GM12878 (cell line): Measurements from ENCODE around the gene SF1. TPM values are rescaled to one million over a fixed set of nuclear protein-coding genes. Genes with fewer than 3 reads are reported as not detected.

ENCODE experiments used
- ATAC-seq: fragments of 200-7000 bp; cut with Tn5 transposase; 3 replicates; pipeline ENCODE4 v1.9.1; 2020; ENCODE audit warnings: mild to moderate bottlenecking, moderate library complexity
- BruUV-seq: library from RNA; stranded (reverse); fragments of 400-500 nt; replicated peaks from 2 replicates; lab custom pipeline; 2021; lab: Mats Ljungman, UMichigan
- CTCF ChIA-PET: fragments of 300-600 bp; sonication (Branson Sonifier 250); formaldehyde crosslinking; extraction: SDS; loops from one replicate; lab custom pipeline; 2021; ENCODE audit warnings: inconsistent platforms; lab: Yijun Ruan, JAX
- POLR2A ChIA-PET: fragments of 350-600 bp; formaldehyde crosslinking; extraction: SDS; loops from one replicate; lab custom pipeline; 2021; ENCODE audit warnings: inconsistent platforms; lab: Charles Lee
- RAD21 ChIA-PET: fragments of 300-600 bp; sonication (Branson Sonifier 250); formaldehyde crosslinking; loops from one replicate; lab custom pipeline; 2023; ENCODE audit warnings: antibody characterized with exemption; ENCODE audit not compliant: unreplicated experiment; lab: Charles Lee
- SMC1A ChIA-PET: fragments of 300-600 bp; sonication (Branson Sonifier 250); formaldehyde crosslinking; loops from one replicate; lab custom pipeline; 2023; ENCODE audit not compliant: unreplicated experiment, uncharacterized antibody; lab: Charles Lee
- DNase-seq: peaks from one replicate; pipeline ENCODE4 v3.0.0-alpha.2; 2011; ENCODE audit warnings: low read depth, low spot score
- FAIRE-seq: peaks from 3 replicates; lab custom pipeline; 2011; peaks lifted over from hg19 to GRCh38; lab: Jason Lieb, UNC
- H2AFZ ChIP-seq: 2 replicates; pipeline ENCODE4 v1.6.0; 2011; ENCODE audit warnings: low read depth, low read length, control low read depth; ENCODE audit not compliant: control insufficient read depth
- H3K27ac ChIP-seq: 2 replicates; pipeline ENCODE4 v1.5.1; 2011; ENCODE audit warnings: control low read depth; ENCODE audit not compliant: control insufficient read depth, insufficient read depth
- H3K27me3 ChIP-seq, 2 experiments: replicated peaks in 1 of 2; 2 replicates each; pipeline versions ENCODE4 v1.6.0 to v1.6.1; 2011; ENCODE audit warnings: low read length in 1 of 2; ENCODE audit not compliant: control insufficient read depth in 2 of 2, insufficient read depth in 2 of 2
- H3K36me3 ChIP-seq, 2 experiments: 2 replicates each; pipeline ENCODE4 v1.5.1; 2011; ENCODE audit warnings: low read length in 1 of 2; ENCODE audit not compliant: control insufficient read depth in 2 of 2, insufficient read depth in 2 of 2
- H3K4me1 ChIP-seq: 2 replicates; pipeline ENCODE4 v1.6.1; 2011; ENCODE audit warnings: mild to moderate bottlenecking, low read length, moderate library complexity, mixed read lengths; ENCODE audit not compliant: control insufficient read depth, insufficient read depth
- H3K4me2 ChIP-seq: 2 replicates; pipeline ENCODE4 v1.6.0; 2011; ENCODE audit warnings: control low read depth; ENCODE audit not compliant: control insufficient read depth, insufficient read depth
- H3K4me3 ChIP-seq: fragments of 200-600 bp; sonication (generic); 2 replicates; pipeline ENCODE4 v1.5.1; 2016
- H3K79me2 ChIP-seq: 2 replicates; pipeline ENCODE4 v1.6.0; 2011; ENCODE audit warnings: low read length; ENCODE audit not compliant: control insufficient read depth, insufficient read depth
- H3K9ac ChIP-seq: 2 replicates; pipeline ENCODE4 v1.8.0; 2011; ENCODE audit warnings: low read length, control low read depth, mixed read lengths; ENCODE audit not compliant: control insufficient read depth, insufficient read depth
- H3K9me3 ChIP-seq: replicated peaks from 3 replicates; pipeline ENCODE4 v1.5.1; 2011; ENCODE audit warnings: mild to moderate bottlenecking, low read length; ENCODE audit not compliant: control insufficient read depth, insufficient read depth
- H4K20me1 ChIP-seq: 2 replicates; pipeline ENCODE4 v1.6.0; 2011; ENCODE audit not compliant: control insufficient read depth, insufficient read depth
- CTCF ChIP-seq, 3 experiments: IDR thresholded peaks in 2 of 3; conservative IDR thresholded peaks in 1 of 3; 2 replicates each; pipeline ENCODE4 v1.5.1; 2011; ENCODE audit warnings: low read depth in 3 of 3, low read length in 3 of 3, mild to moderate bottlenecking in 3 of 3, control low read depth in 2 of 3, moderate library complexity in 2 of 3, inconsistent platforms in 1 of 3, mixed read lengths in 1 of 3; ENCODE audit not compliant: control insufficient read depth in 2 of 3, insufficient read depth in 1 of 3; ENCODE audit errors: extremely low read depth in 1 of 3
- MLLT1 ChIP-seq: fragments of 450-650 bp; IDR thresholded peaks from 2 replicates; pipeline ENCODE4 v1.6.1; 2016; ENCODE audit warnings: mild to moderate bottlenecking
- MTA2 ChIP-seq: fragments of 450-650 bp; IDR thresholded peaks from 2 replicates; pipeline ENCODE4 v1.6.1; 2016; ENCODE audit warnings: low read depth, mild to moderate bottlenecking, moderate library complexity
- ZNF687 ChIP-seq: fragments of 450-650 bp; IDR thresholded peaks from 2 replicates; pipeline ENCODE4 v1.6.1; 2017; ENCODE audit warnings: mild to moderate bottlenecking, moderate library complexity
- WGBS: methylation state at CpG from one replicate; pipeline ENCODE4 v1.1.6; 2016; ENCODE audit warnings: low lambda C conversion rate; ENCODE audit not compliant: insufficient replicate concordance, insufficient coverage; ENCODE audit errors: missing lambda C conversion rate; 5-methylcytosine and 5-hydroxymethylcytosine counted together
- in situ Hi-C: fragments of 300-500 bp; cut with MboI; formaldehyde crosslinking; loops from 9 replicates; pipeline ENCODE4 v1.14.3; 2018; ENCODE audit warnings: mixed read lengths
- intact Hi-C: fragments of 100-400 bp; cut with micrococcal nuclease; formaldehyde crosslinking; loops from one replicate; pipeline ENCODE4 v1.14.2; 2022; ENCODE audit not compliant: unreplicated experiment
- polyA plus RNA-seq, 11 experiments: library from polyadenylated mRNA; depleted of rRNA in 4 of 11; unstranded in 6 of 11; stranded (reverse) in 5 of 11; fragments of >200 nt; fragmentation: Nextera tagmentation in 4 of 11; fragmentation: Illumina TruSeq in 1 of 11; extraction: Ambion mirVana in 4 of 11; extraction: Trizol in 1 of 11; gene quantifications; 1 replicate in 1 of 11; 2 replicates in 10 of 11; pipeline versions ENCODE4 v1.2.1 to v1.2.3, GENCODE V29; 2011 to 2016; ENCODE audit warnings: inconsistent platforms in 2 of 11, missing spikeins in 2 of 11, low read depth in 1 of 11
- total RNA-seq, 4 experiments: library from RNA; depleted of rRNA in 3 of 4; stranded (reverse); fragments of >200 nt in 3 of 4; fragmentation: Illumina TruSeq in 1 of 4; extraction: Trizol in 1 of 4; gene quantifications; 2 replicates each; pipeline versions ENCODE4 v1.2.1 to v1.2.3, GENCODE V29; 2013 to 2021

The SF1 gene
- total and polyA plus RNA-seq, 10 of the 15 experiments (the other 5 are each of a cell fraction or from before 2014, with no cell fraction given): 13.6 to 337 (median 103) TPM

GRCh38 chr11:64718084-64718779 lies 60.1 kb downstream of the SF1 start (continued):
- TF ChIP-seq ZNF687 (no peak), MLLT1 (no peak)

GRCh38 chr11:64717268-64717578 lies 61.1 kb downstream of the SF1 start:
- Histone ChIP-seq H3K4me2 (no peak overlapping the region), H3K9ac (no peak overlapping the region), H3K79me2 (no peaks in the 10 kb centered on the region), H3K27me3 (peaks cover 7% of the 10 kb centered on the region in 2 experiments; a peak in 3 of 4 replicates), H4K20me1 (no peaks in the 10 kb centered on the region), H3K4me3 (no peak overlapping the region), H3K36me3 (no peaks in the 10 kb centered on the region; a peak in 1 of 4 replicates), H3K4me1 (peaks cover 7% of the 10 kb centered on the region), H3K9me3 (no peaks in the 10 kb centered on the region), H2AFZ (no peak overlapping the region), H3K27ac (no peak overlapping the region)
- ATAC-seq: peak; percentile 19; the same call in 2 of the 3 replicates
- POLR2A ChIA-PET: interaction anchor here (1.0 kb wide), 1 partner anchor 13 kb away, joined by 3 read pairs; no protein-coding TSS in a partner anchor
- CTCF ChIA-PET: interaction anchor here (0.7 to 6.7 kb wide), 5 partner anchors 13 to 66 kb away, joined by 3 to 58 read pairs (median 5); no protein-coding TSS in a partner anchor
- FAIRE-seq: no peak
- BruUV-seq: no TSS peak
- intact Hi-C loops (no loop called here), in situ Hi-C loops (no loop called here)
- SMC1A ChIA-PET: interaction anchor here (0.8 kb wide), 1 partner anchor 28 kb away, joined by 4 read pairs; no protein-coding TSS in a partner anchor
- TF ChIP-seq MTA2 (no peak), CTCF (IDR thresholded peaks at IDR 0.05 in 2 of 3, conservative IDR thresholded peaks at IDR 0.05 in 1 of 3; ENCODE audit: control insufficient read depth in 2 of 3, extremely low read depth in 1 of 3, insufficient read depth in 1 of 3, low read depth in 3 of 3, low read length in 3 of 3) (peak in 1 of 3 experiments; percentile 0; a peak in 1 of 6 replicates)
- WGBS: 22% methylated on average over 4 of the region's 4 CpGs
- RAD21 ChIA-PET: interaction anchor here (0.5 to 1.4 kb wide), 3 partner anchors 25 to 617 kb away, joined by 3 to 4 read pairs (median 3); no protein-coding TSS in a partner anchor
- no peak for DNase-seq
